T-cell (primary cell): ENCODE results near the gene TTLL12. TPM values are rescaled to one million over a fixed set of nuclear protein-coding genes. Genes with fewer than 3 reads are reported as not detected.
A peak's percentile ranks its signal among the peaks of the same experiment; 100 is the strongest.

Experiments
- ATAC-seq, 4 experiments: fragments of 200-7000 bp in 3 of 4; fragments of 150-1000 bp in 1 of 4; cut with Tn5 transposase; replicated peaks in 1 of 4; 1 replicate in 3 of 4; 2 replicates in 1 of 4; pipeline ENCODE4 v1.10.0; 2021; ENCODE audit warnings: moderate library complexity in 3 of 4, mild to moderate bottlenecking in 2 of 4, moderate number of reproducible peaks in 1 of 4
- CTCF ChIA-PET, 2 donors: fragments of 300-600 bp; sonication (Branson Sonifier 250); formaldehyde crosslinking; loops; one replicate each; lab custom pipeline; 2022; ENCODE audit warnings: antibody characterized with exemption in 2 of 2; lab: Charles Lee
- POLR2A ChIA-PET, 2 donors: fragments of 300-600 bp; sonication (Branson Sonifier 250); formaldehyde crosslinking; loops; one replicate each; lab custom pipeline; 2022; ENCODE audit warnings: antibody characterized with exemption in 2 of 2; lab: Charles Lee
- DNase-seq, 35 experiments: peaks; one replicate each; pipeline versions ENCODE4 v3.0.0 to v3.0.0-alpha.2; 2013 to 2023
- H3K27ac ChIP-seq: one replicate; pipeline ENCODE4 v1.5.1; 2013; ENCODE audit warnings: low read length
- H3K27me3 ChIP-seq, 2 experiments: replicated peaks in 1 of 2; 1 replicate in 1 of 2; 2 replicates in 1 of 2; pipeline versions ENCODE4 v1.6.1 to v1.7.0; 2013; ENCODE audit warnings: low read length in 1 of 2, mixed read lengths in 1 of 2; ENCODE audit not compliant: control insufficient read depth in 2 of 2, insufficient read depth in 2 of 2; ENCODE audit errors: extremely low read depth in 1 of 2
- H3K36me3 ChIP-seq, 2 donors: 1 replicate in 1 of 2; 2 replicates in 1 of 2; pipeline versions ENCODE4 v1.6.1 to v1.7.0; 2013; ENCODE audit warnings: low read length in 1 of 2; ENCODE audit not compliant: control insufficient read depth in 2 of 2, insufficient read depth in 1 of 2; ENCODE audit errors: extremely low read depth in 1 of 2
- H3K4me1 ChIP-seq, 2 experiments: 1 replicate in 1 of 2; 2 replicates in 1 of 2; pipeline versions ENCODE4 v1.6.1 to v1.7.0; 2013; ENCODE audit warnings: low read length in 2 of 2, mixed read lengths in 1 of 2; ENCODE audit not compliant: insufficient read depth in 2 of 2, control insufficient read depth in 1 of 2; ENCODE audit errors: extremely low read depth in 1 of 2
- H3K4me3 ChIP-seq, 2 donors: 1 replicate in 1 of 2; 2 replicates in 1 of 2; pipeline versions ENCODE4 v1.5.1 to v1.7.0; 2013; ENCODE audit warnings: mild to moderate bottlenecking in 2 of 2, low read length in 1 of 2, moderate library complexity in 1 of 2; ENCODE audit not compliant: control insufficient read depth in 1 of 2; ENCODE audit errors: extremely low read depth in 1 of 2
- H3K9me3 ChIP-seq: 2 replicates; pipeline ENCODE4 v1.7.0; 2013
- H3K27ac Mint-ChIP-seq, 2 donors: one replicate each; pipeline ENCODE4 v1.8.0; 2020 to 2021; ENCODE audit warnings: mild to moderate bottlenecking in 2 of 2, mixed read lengths in 2 of 2
- H3K27me3 Mint-ChIP-seq, 2 donors: one replicate each; pipeline ENCODE4 v1.8.0; 2021 to 2022; ENCODE audit warnings: mixed read lengths in 2 of 2
- H3K36me3 Mint-ChIP-seq: one replicate; pipeline ENCODE4 v1.8.0; 2021; ENCODE audit warnings: mixed read lengths
- H3K4me1 Mint-ChIP-seq, 3 donors: one replicate each; pipeline ENCODE4 v1.8.0; 2020 to 2022; ENCODE audit warnings: mixed read lengths in 3 of 3, mild to moderate bottlenecking in 1 of 3
- H3K4me3 Mint-ChIP-seq, 3 donors: one replicate each; pipeline ENCODE4 v1.8.0; 2020 to 2022; ENCODE audit warnings: mild to moderate bottlenecking in 3 of 3, mixed read lengths in 3 of 3, moderate library complexity in 3 of 3
- H3K9me3 Mint-ChIP-seq, 3 donors: one replicate each; pipeline ENCODE4 v1.8.0; 2020 to 2022; ENCODE audit warnings: mixed read lengths in 3 of 3
- WGBS: methylation state at CpG from one replicate; pipeline ENCODE4 v1.1.5; 2013; ENCODE audit warnings: missing lambda C conversion rate; ENCODE audit not compliant: insufficient coverage; 5-methylcytosine and 5-hydroxymethylcytosine counted together
- total RNA-seq, 35 experiments: library from RNA in 6 of 35; stranded (reverse) in 6 of 35; fragments of 120-200 nt in 1 of 35; gene quantifications; one replicate each; pipeline versions ENCODE4 v1.2.1 to v1.2.4 and lab custom pipeline; 2013 to 2026

Gene TTLL12
- total RNA-seq, 5 donors from 2014 or later (not counting 1 experiment from before 2014, with no cell fraction given), result 17.1 to 38.1 (median 33.8) TPM

DNA sequence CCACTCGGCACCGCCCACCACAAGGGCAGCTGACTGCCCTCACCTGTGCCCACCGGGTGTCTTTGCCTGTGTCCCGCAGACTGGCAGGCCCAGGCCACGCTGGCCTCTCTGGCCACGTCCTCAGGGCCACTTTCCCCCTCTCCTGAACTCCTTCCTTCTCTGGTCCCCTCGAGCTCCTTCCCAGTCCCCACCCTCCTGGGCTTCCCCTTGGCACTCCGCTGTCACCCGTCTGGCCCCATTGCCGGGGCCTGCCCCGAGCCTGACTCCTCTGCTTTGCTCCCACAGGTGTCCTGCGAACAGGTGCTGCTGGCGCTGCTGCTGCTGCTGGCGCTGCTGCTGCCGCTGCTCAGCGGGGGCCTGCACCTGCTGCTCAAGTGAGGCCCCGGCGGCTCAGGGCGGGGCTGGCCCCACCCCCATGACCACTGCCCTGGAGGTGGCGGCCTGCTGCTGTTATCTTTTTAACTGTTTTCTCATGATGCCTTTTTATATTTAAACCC, 58.0 kb downstream of the TTLL12 start:
- H3K27ac Mint-ChIP-seq, result no peak overlapping the region

GRCh38 chr22:43128116-43128515, 58.8 kb downstream of the TTLL12 start:
- Mint-ChIP-seq H3K4me1 (peaks cover 0 to 4% (median 2%) of the 10 kb centered on the region in 3 donors), H3K9me3 (no peaks in the 10 kb centered on the region), H3K27ac (no peak overlapping the region), H3K4me3 (no peak overlapping the region), H3K27me3 (no peaks in the 10 kb centered on the region), H3K36me3 (peaks cover 5% of the 10 kb centered on the region)
- Histone ChIP-seq H3K4me3 (no peak overlapping the region), H3K4me1 (peaks cover 0 to 3% of the 10 kb centered on the region in 2 experiments), H3K27me3 (peaks cover 0 to 6% of the 10 kb centered on the region in 2 experiments), H3K9me3 (no peaks in the 10 kb centered on the region), H3K36me3 (peaks cover 6 to 13% of the 10 kb centered on the region in 2 donors), H3K27ac (no peak overlapping the region)
- ATAC-seq, result no peak
- 32% methylated on average over 7 of the region's 13 CpGs for WGBS
- no peak for DNase-seq
- CTCF ChIA-PET, result interaction anchor here in 1 of 2 donors (0.5 kb wide), 1 partner anchor 21 kb away, joined by 5 read pairs; no protein-coding TSS in a partner anchor
- POLR2A ChIA-PET, result no interaction called here

More for the DNA sequence above, 58.0 kb downstream of the TTLL12 start:
- H3K4me3 ChIP-seq, result no peak overlapping the region
- Mint-ChIP-seq H3K4me3 (no peak overlapping the region), H3K27me3 (no peaks in the 10 kb centered on the region), H3K36me3 (peaks cover 12% of the 10 kb centered on the region), H3K4me1 (peaks cover 0 to 4% (median 2%) of the 10 kb centered on the region in 3 donors), H3K9me3 (no peaks in the 10 kb centered on the region)
- POLR2A ChIA-PET, result no interaction called here
- no peaks in the 10 kb centered on the region for H3K9me3 ChIP-seq
- H3K27ac ChIP-seq, result no peak overlapping the region
- peak in 1 of 4 experiments; percentile 44 for ATAC-seq
- CTCF ChIA-PET, result no interaction called here
- no peak for DNase-seq
- WGBS, result 54% methylated on average over 17 of the region's 20 CpGs
- H3K4me1 ChIP-seq, result peaks cover 0 to 3% of the 10 kb centered on the region in 2 experiments
- peaks cover 0 to 6% of the 10 kb centered on the region in 2 experiments for H3K27me3 ChIP-seq
- peaks cover 13 to 17% of the 10 kb centered on the region in 2 donors for H3K36me3 ChIP-seq

DNA sequence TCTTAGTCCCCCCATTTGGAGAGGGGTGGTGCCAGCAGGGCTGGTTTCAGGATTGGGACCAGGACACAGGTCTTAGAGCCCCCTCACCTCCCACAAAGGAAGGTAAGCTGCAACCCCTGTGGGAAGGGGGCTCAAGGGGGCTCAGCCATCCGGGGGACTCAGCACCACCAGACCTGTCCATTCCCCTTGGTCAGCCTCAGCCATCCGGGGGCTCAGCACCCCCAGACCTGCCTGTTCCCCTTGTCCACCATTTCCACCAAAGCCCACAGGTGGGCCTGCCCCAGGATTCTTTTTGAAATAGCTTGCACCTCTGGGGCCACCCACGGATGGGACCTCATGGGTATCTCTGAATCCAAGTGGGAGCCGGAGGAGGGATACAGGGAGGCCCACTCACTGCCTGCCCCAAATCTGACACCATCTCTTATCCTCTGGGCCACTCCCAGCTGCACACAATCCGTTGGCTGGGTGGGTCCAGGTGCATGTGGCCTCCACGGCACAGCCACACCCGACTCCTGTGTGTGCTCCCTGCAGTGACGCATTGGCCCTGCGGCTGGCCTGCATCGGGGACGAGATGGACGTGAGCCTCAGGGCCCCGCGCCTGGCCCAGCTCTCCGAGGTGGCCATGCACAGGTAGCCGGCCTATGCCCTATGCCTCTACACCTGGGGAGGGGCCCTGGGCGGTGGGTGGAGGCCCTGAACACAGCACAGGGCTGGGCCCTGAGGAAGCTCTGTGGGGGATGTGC, 59.6 kb downstream of the TTLL12 start:
- Histone ChIP-seq H3K27me3 (peaks cover 0 to 6% of the 10 kb centered on the region in 2 experiments), H3K4me1 (peaks cover 0 to 3% of the 10 kb centered on the region in 2 experiments), H3K27ac (no peak overlapping the region), H3K36me3 (peaks cover 3 to 6% of the 10 kb centered on the region in 2 donors), H3K4me3 (no peak overlapping the region), H3K9me3 (no peaks in the 10 kb centered on the region)
- peaks cover 0 to 4% (median 2%) of the 10 kb centered on the region in 3 donors for H3K4me1 Mint-ChIP-seq
- H3K4me3 Mint-ChIP-seq, result no peak overlapping the region
- peaks cover 5% of the 10 kb centered on the region for H3K36me3 Mint-ChIP-seq
- no peaks in the 10 kb centered on the region for H3K27me3 Mint-ChIP-seq
- ChIA-PET CTCF (no interaction called here), POLR2A (interaction anchor here in 1 of 2 donors (0.6 kb wide), 1 partner anchor 29 kb away, joined by 3 read pairs; no protein-coding TSS in a partner anchor)
- H3K27ac Mint-ChIP-seq, result no peak overlapping the region
- no peak for ATAC-seq
- DNase-seq, result no peak
- H3K9me3 Mint-ChIP-seq, result no peaks in the 10 kb centered on the region
- WGBS, result 88% methylated on average over 15 of the region's 17 CpGs

- H3K27me3 Mint-ChIP-seq, result no peaks in the 10 kb centered on the region
- DNase-seq (no peak), ATAC-seq (no peak)
- CTCF ChIA-PET, result interaction anchor here in 1 of 2 donors (0.6 kb wide), 1 partner anchor 1148 kb away, joined by 3 read pairs; no protein-coding TSS in a partner anchor
- Histone ChIP-seq H3K4me3 (no peak overlapping the region), H3K4me1 (peaks cover 0 to 3% of the 10 kb centered on the region in 2 experiments), H3K36me3 (peaks cover 0 to under 1% of the 10 kb centered on the region in 2 donors), H3K27me3 (peaks cover 0 to 6% of the 10 kb centered on the region in 2 experiments), H3K9me3 (no peaks in the 10 kb centered on the region), H3K27ac (no peak overlapping the region)
- no peak overlapping the region for H3K4me3 Mint-ChIP-seq
- no peaks in the 10 kb centered on the region for H3K9me3 Mint-ChIP-seq
- H3K4me1 Mint-ChIP-seq, result peaks cover 0 to 4% (median 2%) of the 10 kb centered on the region in 3 donors
- peaks cover 4% of the 10 kb centered on the region for H3K36me3 Mint-ChIP-seq
- POLR2A ChIA-PET, result interaction anchor here in 1 of 2 donors (0.6 to 0.7 kb wide), 2 partner anchors 28 to 40 kb away, joined by 3 read pairs; no protein-coding TSS in a partner anchor
- 78% methylated on average over 2 of the region's 5 CpGs for WGBS
- no peak overlapping the region for H3K27ac Mint-ChIP-seq
Measured at GRCh38 chr22:43126501-43127165, 60.3 kb downstream of the TTLL12 start.

DNA sequence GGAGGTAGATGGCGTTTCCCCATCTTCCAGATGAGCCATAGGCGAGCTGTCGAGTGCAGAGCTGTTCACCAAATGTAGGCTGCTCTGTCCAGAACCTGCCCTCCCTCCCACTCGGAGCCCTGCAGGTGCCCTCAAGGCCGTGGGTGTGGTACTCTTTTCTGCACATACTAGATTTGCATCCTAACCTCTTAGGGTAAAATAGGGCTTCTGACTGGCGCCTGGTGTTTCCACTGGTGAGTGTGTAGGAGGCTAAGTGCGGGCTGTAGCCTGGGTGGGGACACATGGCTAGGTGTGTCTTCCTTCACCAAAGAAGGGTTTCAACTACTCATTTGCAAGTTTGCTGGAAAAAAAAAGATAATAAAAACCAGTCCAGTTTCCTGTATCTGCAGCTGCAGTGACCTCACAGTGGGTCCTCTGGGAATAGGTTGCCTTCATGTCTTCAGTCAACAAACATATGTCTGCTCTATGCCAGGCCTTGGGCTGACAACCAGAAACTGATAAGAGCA, 67.9 kb downstream of the TTLL12 start:
- Mint-ChIP-seq H3K36me3 (no peaks in the 10 kb centered on the region), H3K9me3 (no peaks in the 10 kb centered on the region), H3K27me3 (no peaks in the 10 kb centered on the region), H3K4me1 (peaks cover 0 to 7% (median 3%) of the 10 kb centered on the region in 3 donors), H3K4me3 (no peak overlapping the region), H3K27ac (no peak overlapping the region)
- 52% methylated on average over 4 of the region's 7 CpGs for WGBS
- CTCF ChIA-PET, result no interaction called here
- ATAC-seq (no peak), DNase-seq (no peak)
- H3K36me3 ChIP-seq, result peaks cover 0 to 7% of the 10 kb centered on the region in 2 donors
- H3K9me3 ChIP-seq, result no peaks in the 10 kb centered on the region
- no peak overlapping the region for H3K27ac ChIP-seq
- no peak overlapping the region for H3K4me3 ChIP-seq
- POLR2A ChIA-PET, result no interaction called here
- H3K4me1 ChIP-seq, result peaks cover 0 to 7% of the 10 kb centered on the region in 2 experiments
- H3K27me3 ChIP-seq, result no peaks in the 10 kb centered on the region
